GM23248 (cell line): ENCODE data around the gene CD300H. TPM values are rescaled to one million over a fixed set of nuclear protein-coding genes. Genes with fewer than 3 reads are reported as not detected.

Experiments used
- DNase-seq: peaks from one replicate; pipeline ENCODE4 v3.0.0-alpha.2; 2015
- H2AFZ ChIP-seq: fragments of 200-600 bp; sonication (generic); 2 replicates; pipeline ENCODE4 v1.6.1; 2016; ENCODE audit warnings: antibody characterized with exemption
- H3F3A ChIP-seq: fragments of 200-600 bp; sonication (generic); 2 replicates; pipeline ENCODE4 v1.6.1; 2016; ENCODE audit warnings: mild to moderate bottlenecking, antibody characterized with exemption, mixed run types; ENCODE audit not compliant: insufficient read depth
- H3K27ac ChIP-seq: fragments of 200-600 bp; sonication (generic); 2 replicates; pipeline ENCODE4 v1.5.1; 2016; ENCODE audit warnings: mild to moderate bottlenecking
- H3K27me3 ChIP-seq: fragments of 200-600 bp; sonication (generic); replicated peaks from 2 replicates; pipeline ENCODE4 v1.6.1; 2016; ENCODE audit warnings: mild to moderate bottlenecking; ENCODE audit not compliant: insufficient read depth
- H3K36me3 ChIP-seq: fragments of 200-600 bp; sonication (generic); 2 replicates; pipeline ENCODE4 v1.6.1; 2016; ENCODE audit warnings: low read depth, mild to moderate bottlenecking
- H3K4me1 ChIP-seq: fragments of 200-600 bp; sonication (generic); 2 replicates; pipeline ENCODE4 v1.6.1; 2016; ENCODE audit warnings: mild to moderate bottlenecking; ENCODE audit not compliant: insufficient read depth
- H3K4me2 ChIP-seq: fragments of 200-600 bp; sonication (generic); one replicate; pipeline ENCODE4 v1.6.1; 2016; ENCODE audit warnings: mild to moderate bottlenecking; ENCODE audit not compliant: unreplicated experiment
- H3K4me3 ChIP-seq: fragments of 200-600 bp; sonication (generic); 2 replicates; pipeline ENCODE4 v1.5.1; 2016; ENCODE audit warnings: mild to moderate bottlenecking
- H3K79me2 ChIP-seq: fragments of 200-600 bp; sonication (generic); 2 replicates; pipeline ENCODE4 v1.6.1; 2016; ENCODE audit warnings: mild to moderate bottlenecking; ENCODE audit not compliant: insufficient read depth
- H3K9ac ChIP-seq: fragments of 200-600 bp; sonication (generic); 2 replicates; pipeline ENCODE4 v1.6.1; 2016; ENCODE audit warnings: mild to moderate bottlenecking
- H3K9me2 ChIP-seq: fragments of 200-600 bp; sonication (generic); 2 replicates; pipeline ENCODE4 v1.6.1; 2016; ENCODE audit warnings: mixed run types, mild to moderate bottlenecking, moderate library complexity; ENCODE audit not compliant: insufficient read depth
- H3K9me3 ChIP-seq: fragments of 200-600 bp; sonication (generic); one replicate; pipeline ENCODE4 v1.6.1; 2017; ENCODE audit warnings: low read depth
- H4K20me1 ChIP-seq: fragments of 200-600 bp; sonication (generic); 2 replicates; pipeline ENCODE4 v1.6.0; 2016; ENCODE audit not compliant: insufficient read depth
- EZH2 ChIP-seq: fragments of 200-600 bp; sonication (generic); IDR thresholded peaks from 2 replicates; pipeline ENCODE4 v1.6.1; 2018; ENCODE audit warnings: antibody characterized with exemption, mild to moderate bottlenecking; ENCODE audit not compliant: insufficient read depth, poor library complexity, severe bottlenecking
- EZH2phosphoT487 ChIP-seq: fragments of 200-600 bp; sonication (generic); IDR thresholded peaks from 2 replicates; pipeline ENCODE4 v1.6.1; 2018; ENCODE audit warnings: antibody characterized with exemption, moderate library complexity, mild to moderate bottlenecking, low read depth; ENCODE audit not compliant: insufficient read depth
- WGBS, 2 experiments: methylation state at CpG; one replicate each; pipeline ENCODE4 v1.1.6; 2015 to 2017; ENCODE audit warnings: low lambda C conversion rate in 2 of 2, low coverage in 1 of 2; ENCODE audit errors: missing lambda C conversion rate in 2 of 2; 5-methylcytosine and 5-hydroxymethylcytosine counted together
- in situ Hi-C: fragments of 300-500 bp; cut with MboI; formaldehyde crosslinking; loops from 2 replicates; pipeline ENCODE4 v1.15.0; 2020
- polyA plus RNA-seq: library from polyadenylated mRNA; unstranded; fragments of >200 nt; fragmentation: Nextera tagmentation; extraction: Ambion mirVana; gene quantifications from 2 replicates; pipeline ENCODE4 v1.2.1, GENCODE V29; 2016
- total RNA-seq: library from RNA; depleted of rRNA; stranded (reverse); fragments of >200 nt; shearing (Covaris generic); gene quantifications from 2 replicates; pipeline ENCODE4 v1.2.3, GENCODE V29; 2014

Gene CD300H
- total and polyA plus RNA-seq, 2 experiments from 2014 or later: not detected

GRCh38 chr17:74599448-74599939 lies 32.2 kb upstream of the CD300H start:
- in situ Hi-C loops: no loop called here
- TF ChIP-seq EZH2 (no peak), EZH2phosphoT487 (no peak)
- WGBS, 2 experiments: 9 to 19% methylated on average over 10 of the region's 10 CpGs
- no peak overlapping the region for H3K4me3 ChIP-seq
- no peaks in the 10 kb centered on the region for H3K9me2 ChIP-seq
- H3K36me3 ChIP-seq: no peaks in the 10 kb centered on the region
- H4K20me1 ChIP-seq: no peaks in the 10 kb centered on the region
- DNase-seq: no peak
- H3K9ac ChIP-seq: no peak overlapping the region
- no peak overlapping the region for H3K27ac ChIP-seq
- no peak overlapping the region for H2AFZ ChIP-seq
- H3F3A ChIP-seq: no peaks in the 10 kb centered on the region
- H3K79me2 ChIP-seq: no peaks in the 10 kb centered on the region
- H3K4me1 ChIP-seq: no peaks in the 10 kb centered on the region
- no peak overlapping the region for H3K4me2 ChIP-seq
- no peaks in the 10 kb centered on the region for H3K9me3 ChIP-seq
- peaks cover 18% of the 10 kb centered on the region for H3K27me3 ChIP-seq

DNA sequence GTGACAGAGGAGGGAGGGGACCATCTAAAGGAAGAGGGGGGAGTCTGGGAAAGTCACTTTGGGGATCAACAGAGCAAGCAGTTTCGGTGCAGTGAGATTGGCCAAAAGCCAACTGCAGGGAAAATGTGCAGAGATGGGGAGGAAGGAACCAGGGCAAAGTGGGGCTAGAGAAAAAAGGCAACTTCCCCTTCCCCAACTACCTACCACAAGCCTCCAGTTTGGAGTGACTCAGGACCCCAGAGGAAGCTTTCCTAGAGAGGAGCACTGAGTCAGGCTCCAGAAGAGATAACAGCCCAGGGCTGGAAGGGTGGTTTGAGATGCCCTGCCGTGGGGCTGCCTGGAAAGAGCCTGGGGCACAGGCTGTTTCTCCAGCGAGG lies 31.7 kb upstream of the CD300H start:
- Histone ChIP-seq H4K20me1 (no peaks in the 10 kb centered on the region), H3K36me3 (no peaks in the 10 kb centered on the region), H3K79me2 (no peaks in the 10 kb centered on the region), H2AFZ (no peak overlapping the region), H3K9ac (no peak overlapping the region), H3K4me3 (no peak overlapping the region), H3K4me1 (no peaks in the 10 kb centered on the region), H3K27ac (no peak overlapping the region), H3F3A (no peaks in the 10 kb centered on the region), H3K4me2 (no peak overlapping the region), H3K27me3 (peaks cover 18% of the 10 kb centered on the region), H3K9me3 (no peaks in the 10 kb centered on the region), H3K9me2 (no peaks in the 10 kb centered on the region)
- in situ Hi-C loops: no loop called here
- 23 to 28% methylated on average over 3 of the region's 3 CpGs for WGBS, 2 experiments
- DNase-seq: peak; percentile 7
- no peak for TF ChIP-seq EZH2
- no peak for TF ChIP-seq EZH2phosphoT487

GRCh38 chr17:74598346-74599022 lies 31.2 kb upstream of the CD300H start:
- no peak for DNase-seq
- no peak overlapping the region for H3K4me3 ChIP-seq
- no peak overlapping the region for H3K27ac ChIP-seq
- H3K79me2 ChIP-seq: no peaks in the 10 kb centered on the region
- H3K4me2 ChIP-seq: no peak overlapping the region
- no peaks in the 10 kb centered on the region for H4K20me1 ChIP-seq
- no peaks in the 10 kb centered on the region for H3K36me3 ChIP-seq
- in situ Hi-C loops: no loop called here
- H3K9me3 ChIP-seq: no peaks in the 10 kb centered on the region
- 55 to 57% methylated on average over 4 of the region's 4 CpGs for WGBS, 2 experiments
- no peak overlapping the region for H3K9ac ChIP-seq
- H3K9me2 ChIP-seq: no peaks in the 10 kb centered on the region
- H3K27me3 ChIP-seq: peaks cover 23% of the 10 kb centered on the region
- no peaks in the 10 kb centered on the region for H3K4me1 ChIP-seq
- no peak for TF ChIP-seq EZH2phosphoT487
- TF ChIP-seq EZH2: no peak
- no peaks in the 10 kb centered on the region for H3F3A ChIP-seq
- H2AFZ ChIP-seq: no peak overlapping the region

GRCh38 chr17:74597069-74597790 lies 29.9 kb upstream of the CD300H start:
- in situ Hi-C loops: no loop called here
- TF ChIP-seq EZH2phosphoT487 (no peak), EZH2 (no peak)

More at GRCh38 chr17:74597069-74597790, 29.9 kb upstream of the CD300H start:
- WGBS, 2 experiments: 30 to 34% methylated on average over 8 of the region's 8 CpGs
- Histone ChIP-seq H3K79me2 (no peaks in the 10 kb centered on the region), H4K20me1 (no peaks in the 10 kb centered on the region), H3K9ac (no peak overlapping the region), H3K9me3 (no peaks in the 10 kb centered on the region), H3K9me2 (no peaks in the 10 kb centered on the region), H3K27me3 (peaks cover 28% of the 10 kb centered on the region), H3K27ac (no peak overlapping the region), H3K4me3 (no peak overlapping the region), H2AFZ (no peak overlapping the region), H3K36me3 (no peaks in the 10 kb centered on the region), H3F3A (no peaks in the 10 kb centered on the region), H3K4me2 (no peak overlapping the region), H3K4me1 (no peaks in the 10 kb centered on the region)
- DNase-seq: no peak
